NCI-H1105 treated with DMSO at 0.1 percent for 48 hours (cell line): ENCODE results near the gene DNAH8.
"Not testable (repeated sequence)": the region's sequence is repeated elsewhere in the genome, so short reads cannot be mapped to it uniquely, and the experiment has no call there.

Experiments
- DNase-seq: peaks from one replicate; lab custom pipeline; 2025; lab: John Stamatoyannopoulos, UW

DNAH8 gene

DNA sequence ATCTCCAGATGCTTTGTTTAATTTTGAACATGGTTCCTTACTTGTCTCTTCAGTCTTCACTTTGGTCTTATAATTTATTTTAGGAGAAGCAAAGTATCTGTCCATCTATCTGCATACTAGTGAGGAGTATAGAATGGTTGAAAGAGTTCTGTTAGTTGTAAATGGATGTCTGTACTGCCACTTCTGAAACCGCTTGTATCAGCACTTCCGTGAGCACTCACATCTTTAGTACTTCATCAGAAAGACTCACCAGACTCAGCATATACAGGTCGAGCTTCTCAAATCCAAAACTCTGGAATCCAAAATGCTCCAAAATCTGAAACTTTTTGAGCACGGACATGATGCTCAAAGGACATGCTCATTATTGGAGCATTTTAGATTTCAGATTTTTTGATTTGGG, 191.5 kb downstream of the DNAH8 start:
- DNase-seq = no peak

- DNase-seq = no peak
Observed at GRCh38 chr6:38907264-38907663, 192.2 kb downstream of the DNAH8 start.

DNA sequence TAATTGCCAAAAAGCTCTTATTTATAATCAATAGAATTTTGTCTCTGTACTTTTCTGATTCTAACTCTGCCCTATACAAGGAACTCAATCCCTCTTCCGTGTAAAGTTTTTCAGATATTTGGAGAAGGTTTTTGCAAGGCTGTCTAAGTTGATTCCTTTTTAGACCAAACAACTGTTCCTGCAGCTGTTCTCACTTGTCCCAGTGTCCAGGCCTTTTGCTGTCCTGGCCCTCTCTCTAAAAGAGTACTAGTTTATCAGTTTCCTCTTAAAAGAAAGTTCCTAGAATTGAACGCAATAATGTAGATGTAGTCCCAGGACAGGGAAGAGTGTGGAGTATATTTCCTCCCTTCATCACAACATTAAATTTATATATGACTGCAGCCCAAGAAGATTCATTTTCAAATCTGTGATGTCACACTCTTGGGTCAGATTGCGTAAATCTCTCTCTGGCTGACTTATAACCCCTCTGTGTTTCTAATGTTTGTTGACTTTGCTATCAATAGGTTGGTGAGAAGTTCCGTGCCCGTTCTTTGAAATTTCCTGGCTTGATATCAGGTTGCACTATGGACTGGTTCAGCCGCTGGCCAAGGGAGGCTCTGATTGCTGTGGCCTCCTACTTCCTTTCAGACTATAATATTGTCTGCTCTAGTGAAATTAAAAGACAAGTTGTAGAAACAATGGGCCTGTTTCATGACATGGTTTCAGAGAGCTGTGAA, 194.1 kb downstream of the DNAH8 start:
- DNase-seq = no peak

GRCh38 chr6:38910207-38910606, 195.1 kb downstream of the DNAH8 start:
- no peak for DNase-seq

DNA sequence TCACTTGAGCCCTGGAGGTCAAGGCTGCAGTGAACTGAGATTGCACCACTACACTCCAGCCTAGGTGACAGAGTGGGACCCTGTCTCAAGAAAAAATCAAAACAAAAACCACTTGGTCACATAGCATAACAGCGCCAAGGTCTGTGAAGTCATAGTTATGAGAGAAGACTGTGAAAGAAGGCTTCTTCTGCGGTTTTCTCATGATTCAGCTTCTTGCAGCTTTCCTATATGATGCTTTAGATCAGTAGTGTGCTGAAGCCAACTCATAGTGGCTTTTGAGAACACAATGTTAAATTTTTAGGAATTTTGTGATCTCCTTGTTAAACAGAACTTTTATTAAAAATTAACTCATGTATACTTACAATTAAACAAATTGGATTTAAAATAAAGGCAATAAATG, 197.3 kb downstream of the DNAH8 start:
- DNase-seq = no peak

DNA sequence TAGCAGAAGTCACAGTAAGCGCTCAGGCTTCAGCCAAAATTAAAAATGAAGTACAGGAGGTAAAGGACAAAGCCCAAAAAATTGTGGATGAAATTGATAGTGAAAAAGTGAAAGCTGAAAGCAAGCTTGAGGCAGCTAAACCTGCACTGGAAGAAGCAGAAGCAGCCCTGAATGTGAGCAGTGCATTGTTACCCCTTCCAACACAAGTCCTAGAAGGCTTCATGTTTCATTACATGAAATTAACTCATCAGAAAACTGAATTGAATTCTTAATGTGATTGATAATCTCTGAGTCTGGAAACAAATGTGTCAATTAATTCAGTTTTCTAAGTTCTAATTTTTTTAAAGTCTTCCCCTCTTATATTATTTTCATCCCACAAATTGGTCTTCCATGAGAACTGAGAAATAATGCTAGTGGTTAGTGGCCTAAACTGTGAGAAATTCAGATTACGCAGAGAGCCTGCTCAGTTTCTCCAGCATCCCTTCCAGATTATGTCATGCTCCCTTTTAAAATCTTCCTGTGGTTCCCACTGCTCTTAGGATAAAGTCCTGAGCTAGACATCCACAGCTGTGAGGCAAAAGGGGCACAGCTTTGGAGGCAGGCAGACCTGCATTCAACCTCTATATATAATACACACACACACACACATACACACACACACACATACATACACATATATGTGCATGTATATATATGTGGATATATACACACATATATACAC, 200.3 kb downstream of the DNAH8 start:
- no peak for DNase-seq

GRCh38 chr6:38921540-38921939, 206.4 kb downstream of the DNAH8 start:
- not testable (repeated sequence) for DNase-seq

DNA sequence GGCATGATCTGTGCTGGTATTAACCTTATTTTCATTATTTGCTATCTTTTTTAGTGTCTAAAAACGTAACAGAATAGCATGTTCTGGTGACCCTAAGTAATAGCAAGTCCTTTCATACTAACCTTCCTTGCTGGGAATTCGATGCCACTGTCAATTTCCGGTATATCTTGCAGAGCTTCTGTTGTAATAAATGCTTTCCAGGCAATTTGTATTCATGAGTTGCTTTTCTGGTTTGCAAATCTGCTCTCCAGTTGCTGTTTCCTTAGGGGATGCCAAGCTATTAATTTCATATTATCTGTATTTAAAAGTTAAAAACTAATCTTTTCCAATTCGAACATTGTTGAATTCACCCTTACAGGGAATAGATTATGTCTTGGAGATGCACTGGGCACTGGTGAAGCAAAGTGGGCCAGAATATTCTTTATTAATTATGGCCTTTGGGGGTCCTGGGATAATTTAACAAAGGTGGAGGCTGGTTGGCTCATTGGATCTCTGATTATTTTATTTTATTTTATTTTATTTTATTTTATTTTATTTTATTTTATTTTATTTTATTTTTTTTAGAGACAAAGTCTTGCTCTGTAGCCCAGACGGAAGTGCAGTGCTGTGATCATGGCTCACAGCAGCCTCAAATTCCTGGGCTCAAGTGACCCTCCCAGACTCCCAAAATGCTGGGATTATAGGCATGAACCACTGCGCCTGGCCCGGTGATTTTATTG, 209.8 kb downstream of the DNAH8 start:
- no peak for DNase-seq

DNA sequence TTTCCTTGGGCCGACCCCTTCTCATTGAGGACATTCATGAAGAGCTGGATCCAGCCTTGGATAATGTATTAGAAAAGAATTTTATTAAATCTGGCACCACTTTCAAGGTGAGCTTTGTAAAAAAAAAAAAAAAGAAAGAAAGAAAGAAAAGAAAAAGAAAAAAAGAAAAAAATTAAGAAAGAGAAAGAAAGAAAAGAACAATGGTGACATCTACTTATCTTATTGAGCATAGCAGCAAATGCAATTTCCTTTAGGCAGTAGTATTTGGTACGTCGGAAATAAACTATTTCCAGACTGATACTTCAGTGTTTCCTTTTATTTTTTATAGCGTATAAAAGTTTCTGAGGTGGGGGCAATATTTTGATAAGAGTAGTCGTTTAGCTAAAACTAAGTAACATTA, 214.4 kb downstream of the DNAH8 start:
- no peak for DNase-seq

- DNase-seq = peak; percentile 10
Observed at GRCh38 chr6:38933426-38933825, 218.3 kb downstream of the DNAH8 start.

- DNase-seq = peak; percentile 94
Observed at GRCh38 chr6:38935051-38935450, 219.9 kb downstream of the DNAH8 start.

DNA sequence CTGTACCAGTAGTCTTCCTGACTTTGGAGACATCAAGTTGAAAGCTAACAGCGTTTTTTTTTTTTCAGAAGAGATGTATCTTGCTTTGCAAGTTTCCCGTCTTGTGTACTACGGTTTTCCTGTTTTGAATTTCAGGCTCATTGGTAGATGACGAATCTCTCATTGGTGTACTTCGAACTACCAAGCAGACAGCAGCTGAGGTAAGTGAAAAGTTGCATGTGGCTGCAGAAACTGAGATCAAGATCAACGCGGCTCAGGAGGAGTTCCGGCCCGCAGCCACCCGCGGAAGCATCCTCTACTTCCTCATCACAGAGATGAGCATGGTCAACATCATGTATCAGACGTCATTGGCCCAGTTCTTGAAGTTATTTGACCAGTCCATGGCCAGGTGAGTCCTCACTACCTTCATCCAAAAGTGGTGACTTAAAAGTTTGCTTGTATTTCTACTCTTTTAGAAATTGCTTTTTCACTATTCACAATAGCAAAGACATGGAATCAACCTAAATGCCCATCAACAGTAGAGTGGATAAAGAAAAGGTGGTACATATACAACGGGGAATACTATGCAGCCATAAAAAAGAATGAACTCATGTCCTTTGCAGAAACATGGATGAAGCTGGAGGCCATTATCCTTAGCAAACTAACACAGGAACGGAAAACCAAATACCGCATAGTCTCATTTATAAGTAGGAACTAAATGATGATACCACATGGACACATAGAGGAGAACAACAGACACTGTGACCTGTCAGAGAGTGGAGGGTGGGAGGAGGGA, 222.9 kb downstream of the DNAH8 start:
- no peak for DNase-seq

DNA sequence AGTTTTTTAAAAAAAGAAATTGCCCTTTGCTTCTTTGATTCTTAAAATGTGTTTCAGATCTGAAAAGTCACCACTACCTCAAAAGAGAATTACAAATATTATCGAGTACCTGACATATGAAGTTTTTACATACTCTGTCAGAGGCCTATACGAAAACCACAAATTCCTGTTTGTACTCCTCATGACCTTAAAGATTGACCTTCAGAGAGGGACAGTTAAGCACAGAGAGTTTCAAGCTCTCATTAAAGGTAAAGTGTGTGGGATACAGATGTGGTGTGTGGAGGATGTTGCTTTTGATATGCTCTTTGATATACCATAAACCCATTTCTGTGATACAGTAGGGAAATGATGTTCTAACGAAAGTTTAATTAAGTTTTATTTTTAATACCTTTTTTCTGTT, 223.6 kb downstream of the DNAH8 start:
- no peak for DNase-seq

DNA sequence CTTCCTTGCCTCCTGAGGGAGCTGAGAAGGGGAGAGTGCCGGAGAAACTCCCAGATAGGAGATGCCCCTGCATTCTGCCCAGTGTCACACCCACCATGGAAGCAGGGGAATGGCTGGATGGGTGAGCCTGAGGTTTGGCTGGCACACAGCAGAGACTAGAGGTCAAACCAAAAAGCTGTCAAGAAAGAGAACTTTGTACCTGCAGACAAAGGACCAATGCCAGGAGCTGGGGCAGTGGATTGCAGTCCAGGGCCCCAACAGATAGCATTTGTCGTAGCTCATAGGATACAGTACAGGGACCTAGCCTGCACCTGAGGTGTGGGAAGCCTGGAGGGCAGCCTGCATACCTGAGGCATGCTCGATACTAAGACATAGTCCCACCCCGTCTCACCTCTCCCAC, 227.3 kb downstream of the DNAH8 start:
- DNase-seq = no peak

- no peak for DNase-seq
Observed at GRCh38 chr6:38942965-38943364, 227.9 kb downstream of the DNAH8 start.

GRCh38 chr6:38943964-38944363, 228.9 kb downstream of the DNAH8 start:
- no peak for DNase-seq

DNA sequence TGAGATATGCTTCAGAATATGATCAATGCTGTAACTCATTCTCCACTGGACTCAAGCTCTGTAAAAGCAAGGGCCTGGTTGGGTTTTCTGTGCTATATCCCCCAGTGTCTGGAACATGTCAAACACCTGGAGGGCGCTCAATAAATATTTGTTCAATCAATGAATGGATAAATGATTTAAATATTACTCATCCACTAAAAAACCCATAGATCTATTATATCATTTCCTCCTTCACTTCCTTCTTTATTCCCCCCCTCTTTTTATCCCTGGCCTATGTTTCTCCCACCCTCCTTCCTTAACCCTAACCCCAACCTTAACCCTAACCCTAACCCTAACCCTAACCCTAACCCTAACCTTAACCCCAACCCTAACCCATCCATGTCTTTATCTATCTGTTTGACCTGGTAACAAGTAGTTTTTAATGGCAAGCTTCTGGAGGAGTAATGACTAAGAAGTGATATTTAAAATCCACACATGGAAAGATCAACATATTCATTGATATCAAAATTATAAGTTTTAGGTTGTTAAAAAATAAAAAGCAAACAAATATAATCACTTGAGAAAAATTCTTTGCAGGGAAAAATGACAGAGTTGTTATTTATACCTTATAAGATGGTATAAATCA, 229.7 kb downstream of the DNAH8 start:
- DNase-seq = no peak

- no peak for DNase-seq
Observed at GRCh38 chr6:38955861-38956260, 240.8 kb downstream of the DNAH8 start.

DNA sequence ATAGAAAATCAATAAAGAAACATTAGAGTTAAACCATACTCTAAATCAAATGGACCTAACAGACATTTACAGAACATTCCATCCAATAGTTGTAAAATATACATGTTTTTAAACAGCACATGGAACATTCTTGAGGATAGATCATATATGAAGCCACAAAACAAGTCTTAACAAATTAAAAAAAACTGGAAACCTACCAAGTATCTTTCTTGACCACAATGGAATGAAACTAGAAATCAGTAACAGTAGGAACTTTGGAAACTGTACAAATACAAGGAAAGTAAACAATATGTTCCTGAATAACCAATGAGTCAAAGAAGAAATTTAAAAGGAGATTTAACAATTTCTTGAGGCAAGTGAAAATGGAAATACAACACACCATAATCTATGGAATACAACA, 242.3 kb downstream of the DNAH8 start:
- DNase-seq = no peak

- DNase-seq = no peak
Observed at GRCh38 chr6:38959138-38959537, 244.0 kb downstream of the DNAH8 start.

- DNase-seq = no peak
Observed at GRCh38 chr6:38968702-38969149, 253.6 kb downstream of the DNAH8 start.
